SK-N-SH (cell line): ENCODE data around the gene MYCBPAP. TPM values are rescaled to one million over a fixed set of nuclear protein-coding genes. Genes with fewer than 3 reads are reported as not detected.

Source experiments
- CTCF ChIA-PET: fragments of 300-600, 350-600 bp; formaldehyde crosslinking; extraction: SDS; loops from one replicate; lab custom pipeline; 2021; lab: Yijun Ruan, JAX
- POLR2A ChIA-PET: fragments of 350-600 bp; sonication (Branson Sonifier 250); formaldehyde crosslinking; extraction: SDS; loops from one replicate; lab custom pipeline; 2020; ENCODE audit warnings: antibody characterized with exemption, inconsistent platforms; lab: Yijun Ruan, JAX
- DNase-seq: peaks from one replicate; pipeline ENCODE4 v3.0.0; 2012
- H2AFZ ChIP-seq: fragments of 200-600 bp; sonication (generic); 2 replicates; pipeline ENCODE4 v1.8.1; 2016; ENCODE audit warnings: antibody characterized with exemption, mild to moderate bottlenecking, low read depth
- H3F3A ChIP-seq: fragments of 200-600 bp; sonication (generic); replicated peaks from 2 replicates; pipeline ENCODE3; 2016; ENCODE audit warnings: antibody characterized with exemption, mild to moderate bottlenecking; ENCODE audit not compliant: insufficient read depth
- H3K27ac ChIP-seq, 2 experiments: fragments of 200-500 bp in 1 of 2; fragments of 200-600 bp in 1 of 2; sonication (Bioruptor generic) in 1 of 2; sonication (generic), shearing (Covaris generic) in 1 of 2; 2 replicates each; pipeline versions ENCODE4 v1.5.1 to v1.6.1; 2014 to 2016; ENCODE audit warnings: low read depth in 2 of 2, inconsistent platforms in 1 of 2, low read length in 1 of 2, mild to moderate bottlenecking in 1 of 2, mixed read lengths in 1 of 2
- H3K27me3 ChIP-seq: fragments of 200-600 bp; sonication (generic), shearing (Covaris generic); 2 replicates; pipeline ENCODE4 v1.6.1; 2016; ENCODE audit warnings: mixed run types; ENCODE audit not compliant: insufficient read depth
- H3K36me3 ChIP-seq, 2 experiments: fragments of 200-500 bp in 1 of 2; fragments of 200-600 bp in 1 of 2; sonication (Bioruptor generic) in 1 of 2; sonication (generic) in 1 of 2; replicated peaks in 1 of 2; 2 replicates each; pipeline versions ENCODE3 to v1.5.1; 2014 to 2016; ENCODE audit warnings: low read length in 1 of 2, mild to moderate bottlenecking in 1 of 2; ENCODE audit not compliant: insufficient read depth in 2 of 2, control insufficient read depth in 1 of 2
- H3K4me1 ChIP-seq, 2 experiments: fragments of 200-500 bp in 1 of 2; fragments of 200-600 bp in 1 of 2; sonication (Bioruptor generic) in 1 of 2; sonication (generic), shearing (Covaris generic) in 1 of 2; 2 replicates each; pipeline versions ENCODE4 v1.5.1 to v1.6.1; 2014 to 2016; ENCODE audit warnings: low read depth in 1 of 2, low read length in 1 of 2, mixed run types in 1 of 2; ENCODE audit not compliant: insufficient read depth in 2 of 2, control insufficient read depth in 1 of 2
- H3K4me2 ChIP-seq: fragments of 200-600 bp; sonication (generic), shearing (Covaris generic); 2 replicates; pipeline ENCODE4 v1.6.1; 2017; ENCODE audit warnings: mixed run types
- H3K4me3 ChIP-seq, 2 experiments: fragments of 200-500 bp in 1 of 2; fragments of 200-600 bp in 1 of 2; sonication (Bioruptor generic) in 1 of 2; sonication (generic), shearing (Covaris generic) in 1 of 2; 2 replicates each; pipeline versions ENCODE4 v1.5.1 to v1.8.1; 2014 to 2016; ENCODE audit warnings: low read depth in 2 of 2, inconsistent platforms in 1 of 2, low read length in 1 of 2, mild to moderate bottlenecking in 1 of 2, mixed read lengths in 1 of 2, moderate library complexity in 1 of 2
- H3K79me2 ChIP-seq: fragments of 200-600 bp; sonication (generic); 2 replicates; pipeline ENCODE4 v1.8.1; 2017; ENCODE audit warnings: mild to moderate bottlenecking; ENCODE audit not compliant: insufficient read depth
- H3K9ac ChIP-seq: fragments of 200-600 bp; sonication (generic); 2 replicates; pipeline ENCODE4 v1.6.1; 2017; ENCODE audit warnings: mixed run types
- H3K9me2 ChIP-seq: fragments of 200-600 bp; sonication (generic); 2 replicates; pipeline ENCODE4 v1.6.1; 2017; ENCODE audit warnings: mixed run types
- H3K9me3 ChIP-seq: fragments of 200-600 bp; sonication (generic); 2 replicates; pipeline ENCODE4 v1.6.1; 2017; ENCODE audit warnings: mixed run types, mild to moderate bottlenecking, moderate library complexity
- H4K20me1 ChIP-seq: fragments of 200-600 bp; sonication (generic); 2 replicates; pipeline ENCODE4 v1.6.1; 2017; ENCODE audit warnings: mild to moderate bottlenecking, mixed run types; ENCODE audit not compliant: insufficient read depth
- EP300 ChIP-seq, 2 experiments: IDR thresholded peaks; 2 replicates each; pipeline versions ENCODE4 v1.4.0 to v1.6.1; 2012; ENCODE audit warnings: borderline replicate concordance in 1 of 2, low read depth in 1 of 2, low read length in 1 of 2
- EZH2phosphoT487 ChIP-seq: fragments of 200-600 bp; sonication (generic); IDR thresholded peaks from 2 replicates; pipeline ENCODE4 v1.6.1; 2017; ENCODE audit warnings: low read depth, mixed run types, mild to moderate bottlenecking, antibody characterized with exemption, moderate library complexity, borderline replicate concordance
- FOXJ3 ChIP-seq: sonication (generic); formaldehyde crosslinking; IDR thresholded peaks from 2 replicates; pipeline ENCODE4 v1.5.1; 2020; ENCODE audit warnings: mild to moderate bottlenecking, missing genetic modification reagents
- GATA2 ChIP-seq: sonication (generic); formaldehyde crosslinking; IDR thresholded peaks from 2 replicates; pipeline ENCODE4 v1.5.0; 2020; ENCODE audit warnings: mild to moderate bottlenecking, missing genetic modification reagents
- JUND ChIP-seq: IDR thresholded peaks from 2 replicates; pipeline ENCODE4 v1.4.0; 2012
- MAX ChIP-seq: IDR thresholded peaks from 2 replicates; pipeline ENCODE4 v1.4.0; 2012; ENCODE audit warnings: low read depth
- MXI1 ChIP-seq: IDR thresholded peaks from 2 replicates; pipeline ENCODE4 v1.6.1; 2012; ENCODE audit warnings: mild to moderate bottlenecking, low read depth, low read length, improper control_type of control experiment
- NFIC ChIP-seq: IDR thresholded peaks from 2 replicates; pipeline ENCODE4 v1.4.0; 2012; ENCODE audit warnings: borderline replicate concordance
- RAD21 ChIP-seq: IDR thresholded peaks from 2 replicates; pipeline ENCODE4 v1.6.1; 2012; ENCODE audit warnings: mild to moderate bottlenecking, low read length
- RFX5 ChIP-seq: IDR thresholded peaks from 2 replicates; pipeline ENCODE4 v1.6.1; 2012; ENCODE audit warnings: mild to moderate bottlenecking, improper control_type of control experiment, low read length
- SMC3 ChIP-seq: IDR thresholded peaks from 2 replicates; pipeline ENCODE4 v1.6.1; 2012; ENCODE audit warnings: low read depth, low read length, improper control_type of control experiment
- TAF1 ChIP-seq: IDR thresholded peaks from 2 replicates; pipeline ENCODE4 v1.6.1; 2012; ENCODE audit warnings: low read depth, mild to moderate bottlenecking, low read length, moderate library complexity, borderline replicate concordance
- YY1 ChIP-seq: IDR thresholded peaks from 2 replicates; pipeline ENCODE4 v1.4.0; 2012; ENCODE audit warnings: low read depth, mild to moderate bottlenecking
- ZBTB33 ChIP-seq: IDR thresholded peaks from 2 replicates; pipeline ENCODE4 v1.4.0; 2012; ENCODE audit warnings: low read depth, borderline replicate concordance
- WGBS: methylation state at CpG from one replicate; pipeline ENCODE4 v1.1.6; 2017; ENCODE audit warnings: low lambda C conversion rate; 5-methylcytosine and 5-hydroxymethylcytosine counted together
- polyA plus RNA-seq, 3 experiments: library from polyadenylated mRNA; depleted of rRNA; stranded (reverse); fragments of >200 nt; gene quantifications; 2 replicates each; pipeline ENCODE4 v1.2.3, GENCODE V29; 2012

MYCBPAP gene
- polyA plus RNA-seq, 1 of the 3 experiments (the other 2 are of a cell fraction) = 2.4 TPM

- ChIA-PET CTCF (interaction anchor here (0.6 to 24.2 kb wide), 4 partner anchors 11 to 123 kb away, joined by 3 to 1212 read pairs (median 8); partner anchors contain the start of gene SPATA20), POLR2A (interaction anchor here (0.6 to 1.4 kb wide), 3 partner anchors 45 to 167 kb away, joined by 3 to 4 read pairs (median 3); no protein-coding TSS in a partner anchor)
- H3K9ac ChIP-seq = no peak overlapping the region
- peaks cover 16% of the 10 kb centered on the region for H3K27me3 ChIP-seq
- H3K4me1 ChIP-seq = peaks cover 7 to 56% of the 10 kb centered on the region in 2 experiments; a peak in 3 of 4 replicates
- DNase-seq = no peak
- H3K4me2 ChIP-seq = no peak overlapping the region
- H3K9me2 ChIP-seq = no peaks in the 10 kb centered on the region
- TF ChIP-seq GATA2 (CRISPR knock-in tag) (peak; percentile 55), TAF1 (no peak), MAX (no peak), MXI1 (no peak)
- H3K79me2 ChIP-seq = no peaks in the 10 kb centered on the region
- WGBS = 92% methylated on average over 4 of the region's 4 CpGs
- H3K36me3 ChIP-seq = peaks cover 0 to 11% of the 10 kb centered on the region in 2 experiments
- no peak overlapping the region for H2AFZ ChIP-seq
- peaks cover 14% of the 10 kb centered on the region for H3F3A ChIP-seq
- H3K27ac ChIP-seq = peak overlapping the region in 1 of 2 experiments; percentile 75; a peak in 2 of 4 replicates
- no peaks in the 10 kb centered on the region for H3K9me3 ChIP-seq
- no peaks in the 10 kb centered on the region for H4K20me1 ChIP-seq
- H3K4me3 ChIP-seq = no peak overlapping the region
Observed at GRCh38 chr17:50557630-50558029, 49.4 kb downstream of the MYCBPAP start.

GRCh38 chr17:50558091-50558490 is 49.9 kb downstream of the MYCBPAP start:
- ChIA-PET CTCF (interaction anchor here (0.6 to 24.2 kb wide), 3 partner anchors 14 to 123 kb away, joined by 3 to 1212 read pairs (median 13); no protein-coding TSS in a partner anchor), POLR2A (no interaction called here)
- Histone ChIP-seq H3K4me3 (no peak overlapping the region), H3F3A (peaks cover 15% of the 10 kb centered on the region), H3K36me3 (peaks cover 0 to 11% of the 10 kb centered on the region in 2 experiments), H4K20me1 (no peaks in the 10 kb centered on the region), H3K9me2 (no peaks in the 10 kb centered on the region), H3K9ac (no peak overlapping the region), H3K27ac (no peak overlapping the region), H3K79me2 (no peaks in the 10 kb centered on the region), H3K27me3 (peaks cover 20% of the 10 kb centered on the region), H3K9me3 (no peaks in the 10 kb centered on the region), H3K4me2 (no peak overlapping the region), H3K4me1 (peaks cover 7 to 61% of the 10 kb centered on the region in 2 experiments; a peak in 3 of 4 replicates), H2AFZ (no peak overlapping the region)
- TF ChIP-seq SMC3 = no peak
- TF ChIP-seq FOXJ3 (CRISPR knock-in tag) = no peak
- no peak for TF ChIP-seq EP300 (IDR thresholded peaks at IDR 0.05; ENCODE audit: borderline replicate concordance in 1 of 2, low read depth in 1 of 2, low read length in 1 of 2)
- no peak for TF ChIP-seq GATA2 (CRISPR knock-in tag)
- no peak for DNase-seq
- WGBS = 90% methylated on average over 4 of the region's 4 CpGs

GRCh38 chr17:50558581-50558940 is 50.3 kb downstream of the MYCBPAP start:
- no peak overlapping the region for H3K27ac ChIP-seq
- no peaks in the 10 kb centered on the region for H3K9me2 ChIP-seq
- no peaks in the 10 kb centered on the region for H3K9me3 ChIP-seq
- no peak overlapping the region for H2AFZ ChIP-seq
- H3K27me3 ChIP-seq = peaks cover 25% of the 10 kb centered on the region
- peaks cover 0 to 11% of the 10 kb centered on the region in 2 experiments for H3K36me3 ChIP-seq
- POLR2A ChIA-PET = no interaction called here
- peaks cover 7 to 66% of the 10 kb centered on the region in 2 experiments; a peak in 3 of 4 replicates for H3K4me1 ChIP-seq
- CTCF ChIA-PET = interaction anchor here (24.2 kb wide), 1 partner anchor 65 kb away, joined by 1212 read pairs; no protein-coding TSS in a partner anchor
- WGBS = 92% methylated on average over 18 of the region's 18 CpGs
- no peak for DNase-seq
- H3K4me2 ChIP-seq = no peak overlapping the region
- H3K4me3 ChIP-seq = no peak overlapping the region
- TF ChIP-seq NFIC (no peak), EP300 (IDR thresholded peaks at IDR 0.05; ENCODE audit: borderline replicate concordance in 1 of 2, low read depth in 1 of 2, low read length in 1 of 2) (no peak), RAD21 (no peak), JUND (no peak), ZBTB33 (no peak), EZH2phosphoT487 (no peak), RFX5 (no peak), YY1 (no peak)
- H3K9ac ChIP-seq = no peak overlapping the region
- H3F3A ChIP-seq = peaks cover 20% of the 10 kb centered on the region
- no peaks in the 10 kb centered on the region for H3K79me2 ChIP-seq
- H4K20me1 ChIP-seq = no peaks in the 10 kb centered on the region
